Lower leg skin (tissue), 4 donors: Measurements from ENCODE around the gene NPAS3. TPM values are rescaled to one million over a fixed set of nuclear protein-coding genes. Genes with fewer than 3 reads are reported as not detected.

Source experiments
- DNase-seq, 2 donors: peaks; one replicate each; pipeline ENCODE4 v3.0.0-alpha.2; 2019; ENCODE audit warnings: low spot score in 2 of 2
- H3K4me3 ChIP-seq: fragments of 200-600 bp; sonication (generic); 2 replicates; pipeline ENCODE4 v1.5.1; 2017; ENCODE audit warnings: mild to moderate bottlenecking, low read depth; ENCODE audit not compliant: poor library complexity, severe bottlenecking
- CTCF ChIP-seq, 3 donors: fragments of 450-650 bp; IDR thresholded peaks; one replicate each; pipeline ENCODE4 v1.5.1; 2016; ENCODE audit warnings: antibody characterized with exemption in 3 of 3, mild to moderate bottlenecking in 3 of 3, moderate library complexity in 2 of 3
- POLR2A ChIP-seq, 2 donors: fragments of 450-650 bp; IDR thresholded peaks; one replicate each; pipeline ENCODE4 v1.6.1; 2016 to 2017; ENCODE audit warnings: antibody characterized with exemption in 2 of 2, mild to moderate bottlenecking in 1 of 2, moderate library complexity in 1 of 2
- WGBS, 2 donors: methylation state at CpG; one replicate each; pipeline ENCODE4 v1.1.5; 2018; 5-methylcytosine and 5-hydroxymethylcytosine counted together
- intact Hi-C: fragments of 100-400 bp; cut with DNase I; formaldehyde crosslinking; loops from one replicate; pipeline ENCODE4 v1.15.0; 2023; ENCODE audit warnings: low total_unique reads
- total RNA-seq, 4 donors: library from RNA; depleted of rRNA; stranded (reverse); fragments of >200 nt; gene quantifications; one replicate each; pipeline ENCODE4 v1.1.0, GENCODE V29; 2016

Gene NPAS3
- total RNA-seq, 4 donors from 2014 or later: 0.25 to 0.29 TPM; not detected in 2

DNA sequence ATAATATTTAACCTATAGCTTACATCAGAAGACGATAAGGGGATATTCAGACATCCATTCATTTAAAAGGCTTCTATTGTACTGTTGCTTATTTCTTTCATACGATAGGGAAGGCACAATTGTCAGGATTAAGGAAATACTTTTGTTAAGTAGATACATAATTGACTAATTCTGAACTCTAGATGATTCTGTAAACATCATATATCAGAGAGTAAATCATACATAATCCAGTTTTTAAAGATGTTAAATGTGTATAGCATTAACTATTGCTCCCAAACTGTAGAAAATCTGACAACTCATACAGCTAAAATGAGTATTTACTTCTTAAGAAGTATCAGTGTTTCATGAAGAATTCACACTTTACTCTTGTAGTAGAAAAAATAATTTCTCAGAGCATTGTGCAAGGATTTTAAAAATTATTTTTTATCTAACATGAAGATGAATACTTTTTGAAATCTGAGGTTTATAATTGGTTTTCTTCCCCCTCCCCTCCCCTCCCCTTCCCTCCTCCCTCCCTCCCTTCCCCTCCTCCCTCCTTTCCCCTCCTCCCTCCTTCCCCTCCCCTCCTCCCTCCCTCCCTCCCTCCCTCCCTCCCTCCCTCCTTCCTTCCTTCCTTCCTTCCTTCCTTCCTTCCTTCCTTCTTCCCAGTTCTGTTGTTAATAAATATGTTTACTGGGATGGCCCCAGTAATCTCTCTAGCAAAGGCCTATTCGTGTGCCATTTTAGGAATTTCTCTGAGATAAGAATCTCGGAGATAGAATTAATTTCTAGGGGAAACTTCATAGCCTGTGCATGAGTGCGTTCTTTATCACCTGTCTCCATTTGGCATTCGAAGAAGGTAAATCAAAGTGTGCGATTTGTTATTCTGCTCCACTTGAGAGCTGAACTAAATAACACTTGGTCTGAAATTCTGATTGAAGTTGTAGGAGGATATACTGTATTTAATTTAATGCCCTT lies 2.3 kb downstream of the NPAS3 start:
- WGBS, 2 donors: 71 to 72% methylated on average over 7 of the region's 7 CpGs
- no peak overlapping the region for H3K4me3 ChIP-seq
- TF ChIP-seq CTCF (IDR thresholded peaks at IDR 0.05) (no peak), POLR2A (IDR thresholded peaks at IDR 0.05) (no peak)
- intact Hi-C loops: no loop called here
- no peak for DNase-seq

DNA sequence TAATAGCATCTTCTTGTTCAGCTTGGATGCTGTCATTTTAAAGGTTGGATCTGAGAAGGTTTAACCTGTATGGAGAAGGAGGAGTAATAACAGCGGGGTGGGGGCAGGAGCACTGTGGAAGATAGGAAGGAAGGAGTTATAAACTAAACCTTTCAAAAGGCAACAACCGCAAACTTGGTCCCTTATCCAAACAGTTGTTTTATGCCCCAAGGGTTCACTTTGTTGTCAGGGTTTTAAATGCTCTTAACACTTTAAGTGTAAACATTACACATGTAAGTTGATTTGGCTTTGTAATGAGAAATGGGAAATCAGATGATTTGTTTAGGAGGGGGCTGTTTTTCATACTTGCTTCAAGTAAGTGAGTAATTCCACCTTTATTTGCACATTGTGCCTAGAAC lies 3.0 kb downstream of the NPAS3 start:
- H3K4me3 ChIP-seq: no peak overlapping the region
- 68 to 79% methylated on average over 2 of the region's 2 CpGs for WGBS, 2 donors
- TF ChIP-seq POLR2A (IDR thresholded peaks at IDR 0.05) (no peak), CTCF (IDR thresholded peaks at IDR 0.05) (no peak)
- no peak for DNase-seq
- intact Hi-C loops: no loop called here

- TF ChIP-seq POLR2A (IDR thresholded peaks at IDR 0.05) (no peak), CTCF (IDR thresholded peaks at IDR 0.05) (no peak)
- DNase-seq: no peak
- H3K4me3 ChIP-seq: no peak overlapping the region
- 96 to 98% methylated on average over 1 of the region's 1 CpG for WGBS, 2 donors
- intact Hi-C loops: no loop called here
Observed at GRCh38 chr14:32947081-32947480, 8.4 kb downstream of the NPAS3 start.

DNA sequence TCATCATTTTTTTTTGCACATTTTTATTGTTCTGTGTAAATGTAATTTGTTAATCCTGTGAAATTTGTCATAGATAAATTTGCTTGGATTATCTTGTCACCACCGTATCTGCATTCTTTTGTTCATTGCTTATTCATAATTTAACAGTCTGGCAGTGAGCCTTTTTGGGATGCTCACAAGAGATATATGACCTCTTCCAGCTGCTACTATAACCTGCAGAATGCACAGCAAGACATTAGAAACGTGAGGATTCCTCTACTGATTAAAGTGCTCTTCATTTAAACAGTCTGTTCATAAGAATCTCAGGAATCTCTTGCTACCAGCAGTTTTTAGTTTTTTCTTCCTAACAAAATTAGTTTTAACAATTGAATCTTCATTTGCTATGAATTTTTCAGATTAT lies 9.1 kb downstream of the NPAS3 start:
- WGBS, 2 donors: 40 to 56% methylated on average over 2 of the region's 2 CpGs
- DNase-seq: no peak
- no peak overlapping the region for H3K4me3 ChIP-seq
- intact Hi-C loops: no loop called here
- TF ChIP-seq CTCF (IDR thresholded peaks at IDR 0.05): no peak
- TF ChIP-seq POLR2A (IDR thresholded peaks at IDR 0.05): no peak

GRCh38 chr14:32950584-32950983 lies 11.9 kb downstream of the NPAS3 start:
- intact Hi-C loops: no loop called here
- TF ChIP-seq CTCF (IDR thresholded peaks at IDR 0.05): no peak
- TF ChIP-seq POLR2A (IDR thresholded peaks at IDR 0.05): no peak
- WGBS, 2 donors: 59 to 75% methylated on average over 2 of the region's 2 CpGs
- no peak overlapping the region for H3K4me3 ChIP-seq
- DNase-seq: no peak
